RWPE1 (cell line): ENCODE measurements around the gene ARL6IP4.

Source experiments
- CTCF ChIA-PET: fragments of 350-600 bp; sonication (Branson Sonifier 250); formaldehyde crosslinking; extraction: SDS; loops from one replicate; lab custom pipeline; 2021; lab: Yijun Ruan, JAX
- POLR2A ChIA-PET: fragments of 400-600 bp; formaldehyde crosslinking; extraction: SDS; loops from one replicate; lab custom pipeline; 2020; ENCODE audit warnings: antibody characterized with exemption; ENCODE audit not compliant: low non-redundant PET; lab: Yijun Ruan, JAX
- DNase-seq: peaks from one replicate; pipeline ENCODE4 v3.0.0; 2012; ENCODE audit warnings: low spot score
- H3K27ac ChIP-seq: fragments of 450-650 bp; 2 replicates; pipeline ENCODE4 v1.5.1; 2017
- TF ChIP-seq, protein P1 (sequence below): fragments of 450-650 bp; conservative IDR thresholded peaks from 2 replicates; pipeline ENCODE4 v1.5.1; 2017; ENCODE audit warnings: low read depth, mild to moderate bottlenecking

Gene ARL6IP4

DNA sequence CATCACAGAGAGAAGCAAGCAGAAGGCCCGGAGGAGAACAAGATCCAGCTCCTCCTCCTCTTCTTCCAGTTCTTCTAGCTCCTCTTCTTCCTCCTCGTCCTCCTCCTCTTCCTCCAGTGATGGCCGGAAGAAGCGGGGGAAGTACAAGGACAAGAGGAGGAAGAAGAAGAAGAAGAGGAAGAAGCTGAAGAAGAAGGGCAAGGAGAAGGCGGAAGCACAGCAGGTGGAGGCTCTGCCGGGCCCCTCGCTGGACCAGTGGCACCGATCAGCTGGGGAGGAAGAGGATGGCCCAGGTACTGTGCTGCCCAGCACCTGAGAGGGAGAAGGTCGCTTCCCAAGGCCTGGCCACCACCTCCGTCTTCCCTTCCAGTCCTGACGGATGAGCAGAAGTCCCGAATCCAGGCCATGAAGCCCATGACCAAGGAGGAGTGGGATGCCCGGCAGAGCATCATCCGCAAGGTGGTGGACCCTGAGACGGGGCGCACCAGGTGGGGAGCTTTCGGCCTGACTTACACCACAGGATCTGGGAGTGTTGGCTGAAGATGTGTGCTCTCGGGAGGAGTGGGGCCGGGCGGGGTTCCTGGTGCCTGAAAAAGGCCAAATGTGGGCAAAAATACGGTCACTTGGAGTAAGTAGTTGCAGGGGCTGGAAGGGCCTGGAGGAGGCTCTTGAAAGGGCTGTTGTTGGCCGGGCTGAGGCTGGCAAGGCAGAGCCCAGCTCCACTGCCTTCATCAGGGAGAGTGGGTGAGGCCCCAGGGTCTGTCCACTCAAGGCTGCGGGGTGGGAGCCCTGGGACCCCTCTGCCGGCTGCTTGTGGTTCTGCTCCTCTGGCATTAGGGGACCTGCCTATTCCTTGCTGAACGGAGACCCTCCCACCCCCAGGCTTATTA, 1.4 kb downstream of the ARL6IP4 start:
- POLR2A ChIA-PET = interaction anchor here (0.5 kb wide), 1 partner anchor 218 kb away, joined by 5 read pairs; no protein-coding TSS in a partner anchor
- TF ChIP-seq, protein P1, sequence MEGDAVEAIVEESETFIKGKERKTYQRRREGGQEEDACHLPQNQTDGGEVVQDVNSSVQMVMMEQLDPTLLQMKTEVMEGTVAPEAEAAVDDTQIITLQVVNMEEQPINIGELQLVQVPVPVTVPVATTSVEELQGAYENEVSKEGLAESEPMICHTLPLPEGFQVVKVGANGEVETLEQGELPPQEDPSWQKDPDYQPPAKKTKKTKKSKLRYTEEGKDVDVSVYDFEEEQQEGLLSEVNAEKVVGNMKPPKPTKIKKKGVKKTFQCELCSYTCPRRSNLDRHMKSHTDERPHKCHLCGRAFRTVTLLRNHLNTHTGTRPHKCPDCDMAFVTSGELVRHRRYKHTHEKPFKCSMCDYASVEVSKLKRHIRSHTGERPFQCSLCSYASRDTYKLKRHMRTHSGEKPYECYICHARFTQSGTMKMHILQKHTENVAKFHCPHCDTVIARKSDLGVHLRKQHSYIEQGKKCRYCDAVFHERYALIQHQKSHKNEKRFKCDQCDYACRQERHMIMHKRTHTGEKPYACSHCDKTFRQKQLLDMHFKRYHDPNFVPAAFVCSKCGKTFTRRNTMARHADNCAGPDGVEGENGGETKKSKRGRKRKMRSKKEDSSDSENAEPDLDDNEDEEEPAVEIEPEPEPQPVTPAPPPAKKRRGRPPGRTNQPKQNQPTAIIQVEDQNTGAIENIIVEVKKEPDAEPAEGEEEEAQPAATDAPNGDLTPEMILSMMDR = no peak
- peak overlapping the region; percentile 97 for H3K27ac ChIP-seq
- CTCF ChIA-PET = no interaction called here
- DNase-seq = no peak

DNA sequence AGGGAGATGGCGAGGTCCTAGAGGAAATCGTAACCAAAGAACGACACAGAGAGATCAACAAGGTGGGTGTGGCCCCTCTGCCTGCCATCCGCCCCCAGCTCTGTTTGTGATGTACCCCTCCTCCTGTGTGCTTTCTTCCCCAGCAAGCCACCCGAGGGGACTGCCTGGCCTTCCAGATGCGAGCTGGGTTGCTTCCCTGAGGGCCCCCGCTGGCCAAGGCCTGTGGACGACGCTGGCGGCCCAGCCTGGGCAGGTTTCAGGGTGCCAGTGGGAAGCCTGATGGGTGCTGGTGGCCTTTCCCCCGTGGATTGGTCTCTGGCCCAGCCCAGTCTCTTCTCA, 2.0 kb downstream of the ARL6IP4 start:
- peak overlapping the region; percentile 97 for H3K27ac ChIP-seq
- POLR2A ChIA-PET = interaction anchor here (0.5 kb wide), 1 partner anchor 37 kb away, joined by 3 read pairs; no protein-coding TSS in a partner anchor
- TF ChIP-seq, protein P1 = no peak
- DNase-seq = no peak
- CTCF ChIA-PET = interaction anchor here (0.7 kb wide), 1 partner anchor 147 kb away, joined by 4 read pairs; no protein-coding TSS in a partner anchor

DNA sequence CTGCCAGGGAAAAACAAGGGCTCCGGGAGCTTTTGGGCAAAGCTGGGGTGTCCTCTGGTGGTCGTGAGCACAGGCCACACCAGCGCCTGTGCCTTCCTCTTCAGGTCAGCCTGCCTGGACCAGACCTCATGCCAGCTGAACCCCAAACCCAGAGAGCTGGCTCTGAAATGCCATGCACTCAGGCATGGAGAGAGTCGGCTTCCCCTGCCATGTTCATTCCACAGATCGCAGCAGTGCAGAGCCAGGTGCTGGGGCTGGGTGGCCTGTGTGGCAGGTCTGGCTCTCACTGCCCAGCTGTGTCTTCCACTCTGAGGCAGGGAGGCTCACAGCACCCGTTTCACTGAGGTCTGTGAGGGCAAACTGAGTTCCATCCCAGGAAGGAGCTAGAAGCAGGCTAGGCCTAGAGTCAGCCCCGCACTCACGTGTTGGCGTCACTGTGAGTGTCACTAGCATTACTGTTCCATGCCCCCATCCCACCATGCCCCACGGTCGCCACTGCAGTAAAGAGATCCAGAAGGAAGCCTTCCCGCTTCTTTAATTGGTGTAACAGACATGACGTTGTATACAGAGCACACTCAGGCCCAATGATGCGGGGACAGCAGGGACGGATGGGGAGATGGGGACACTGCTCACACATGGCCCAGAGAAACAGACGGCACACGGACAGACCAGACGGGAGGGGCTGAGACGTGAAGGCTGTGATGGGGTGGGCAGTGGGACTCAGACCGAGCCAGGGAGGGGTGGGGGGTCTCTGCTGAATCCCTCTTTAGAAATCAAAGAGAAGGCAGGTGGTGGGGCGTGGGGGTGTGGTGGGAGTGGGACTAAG, 2.7 kb downstream of the ARL6IP4 start:
- peak overlapping the region; percentile 97 for H3K27ac ChIP-seq
- DNase-seq = no peak
- ChIA-PET POLR2A (interaction anchor here (0.5 kb wide), 1 partner anchor 36 kb away, joined by 3 read pairs; no protein-coding TSS in a partner anchor), CTCF (interaction anchor here (0.7 kb wide), 1 partner anchor 147 kb away, joined by 4 read pairs; no protein-coding TSS in a partner anchor)
- TF ChIP-seq, protein P1 = no peak

DNA sequence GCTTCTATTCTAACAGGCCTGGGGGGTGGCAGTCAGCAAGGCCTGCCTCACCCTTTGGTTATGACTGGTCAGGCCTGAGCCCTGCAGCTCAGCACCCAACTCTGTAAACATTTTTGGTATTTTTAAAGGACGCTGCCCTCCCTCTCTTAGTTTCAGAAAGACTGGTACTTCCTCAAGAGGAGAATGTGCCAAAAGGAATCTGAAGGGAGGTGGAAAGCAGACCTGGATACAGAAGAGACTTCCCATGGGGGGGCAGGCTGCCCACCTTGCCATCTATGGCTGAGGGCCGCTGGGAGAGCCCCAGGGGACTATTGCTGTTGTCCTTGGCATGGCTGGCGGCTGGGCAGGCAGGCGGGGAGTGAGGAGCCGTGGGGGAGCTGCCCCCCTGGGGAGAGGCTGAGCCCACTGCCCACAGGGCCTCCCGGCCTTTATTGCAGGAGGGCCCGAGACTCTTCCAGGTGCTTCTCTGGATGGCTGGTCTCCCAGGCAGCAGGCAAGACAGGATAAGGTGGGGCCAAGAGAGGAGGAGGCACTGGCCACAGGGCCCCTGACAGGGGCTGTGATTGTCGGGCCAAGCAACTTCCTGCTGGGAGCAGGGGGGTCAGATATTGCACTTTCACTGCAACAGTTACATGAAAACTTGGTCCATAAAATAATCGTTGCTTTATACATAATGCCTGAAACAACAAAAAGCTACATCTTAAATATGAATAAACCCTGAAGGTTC, 3.5 kb downstream of the ARL6IP4 start:
- ChIA-PET POLR2A (interaction anchor here (0.6 kb wide), 1 partner anchor 8 kb away, joined by 3 read pairs; the partner anchor contains the start of gene OGFOD2), CTCF (no interaction called here)
- H3K27ac ChIP-seq = peak overlapping the region; percentile 97
- no peak for DNase-seq
- TF ChIP-seq, protein P1 = no peak

- H3K27ac ChIP-seq = peak overlapping the region; percentile 97
- TF ChIP-seq, protein P1 = no peak
- no peak for DNase-seq
- ChIA-PET POLR2A (interaction anchor here (0.6 kb wide), 1 partner anchor 9 kb away, joined by 3 read pairs; the partner anchor contains the start of gene OGFOD2), CTCF (no interaction called here)
These were observed 4.3 kb downstream of the ARL6IP4 start for GRCh38 chr12:122984612-122985337.
